ENCODE data around the gene OSBPL6.

DNA sequence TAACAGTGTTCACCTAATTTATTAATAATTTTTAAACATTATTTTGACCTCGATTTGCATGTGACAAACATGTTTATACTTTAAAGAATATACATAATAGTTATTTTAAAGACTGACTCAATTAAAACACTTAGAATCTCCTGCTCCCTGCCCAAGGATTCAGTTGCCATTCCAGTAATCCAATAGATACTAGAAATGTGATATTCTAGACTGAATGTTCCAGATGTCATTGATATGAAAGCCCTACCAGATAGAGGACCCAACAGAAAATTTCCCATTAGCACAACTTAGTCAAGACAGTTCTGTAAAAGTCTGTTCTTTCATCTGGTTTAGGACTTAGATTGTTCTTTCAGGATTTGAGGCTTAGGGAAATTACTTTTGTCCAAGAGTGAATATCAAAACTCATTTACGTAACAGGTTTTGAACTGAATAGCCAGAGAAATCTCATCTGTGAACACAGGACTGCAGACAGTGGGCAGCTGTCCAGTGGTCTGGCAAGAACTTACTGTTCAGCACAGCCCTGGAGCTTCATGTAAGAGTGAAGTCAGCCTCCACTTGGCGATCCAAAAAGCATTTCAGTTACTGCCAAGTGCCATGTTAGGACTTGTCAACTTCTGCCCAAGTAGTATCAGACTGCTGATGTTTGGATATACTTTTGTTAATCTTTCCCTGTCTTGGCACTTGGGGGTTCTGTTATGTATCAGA lies 77.5 kb downstream of the OSBPL6 start:
- TF ChIP-seq POLR2AphosphoS5 (IDR thresholded peaks at IDR 0.05; ENCODE audit: borderline replicate concordance, low read depth, low read length) (no peak), EZH2 (IDR thresholded peaks at IDR 0.05) (no peak), FOXP2 (optimal IDR thresholded peaks at IDR 0.05; ENCODE audit: control extremely low read depth, extremely low read length, insufficient read depth) (no peak)

Data from SK-N-MC (cell line).